Dedifferentiated amniotic fluid mesenchymal stem cell (primary cell): ENCODE results near the gene CALCOCO1.

Experiments
- DNase-seq: peaks from one replicate; pipeline ENCODE4 v3.0.0-alpha.2; 2016; ENCODE audit errors: extremely low spot score

CALCOCO1 gene

GRCh38 chr12:53752192-53752601 lies 24.9 kb upstream of the CALCOCO1 start:
- DNase-seq: no peak

GRCh38 chr12:53751336-53752191 lies 24.3 kb upstream of the CALCOCO1 start, which contains the start of gene CISTR:
CISTR (minus strand) TSS chr12:53751979.
- DNase-seq: no peak

- DNase-seq: no peak
These were observed 23.6 kb upstream of the CALCOCO1 start for GRCh38 chr12:53750812-53751335.

GRCh38 chr12:53749986-53750811 lies 22.9 kb upstream of the CALCOCO1 start:
- no peak for DNase-seq

GRCh38 chr12:53748072-53748840 lies 21.0 kb upstream of the CALCOCO1 start:
- no peak for DNase-seq

- no peak for DNase-seq
These were observed 19.8 kb upstream of the CALCOCO1 start for GRCh38 chr12:53747095-53747494.

GRCh38 chr12:53746592-53747092 lies 19.4 kb upstream of the CALCOCO1 start:
- DNase-seq: peak; percentile 91

- no peak for DNase-seq
These were observed 17.5 kb upstream of the CALCOCO1 start for GRCh38 chr12:53744751-53745150.

GRCh38 chr12:53744130-53744441 lies 16.8 kb upstream of the CALCOCO1 start:
- no peak for DNase-seq

- peak; percentile 56 for DNase-seq
These were observed 16.2 kb upstream of the CALCOCO1 start for GRCh38 chr12:53743266-53744129.

- no peak for DNase-seq
These were observed 12.9 kb upstream of the CALCOCO1 start for GRCh38 chr12:53740130-53740491.

GRCh38 chr12:53739214-53740129 lies 12.2 kb upstream of the CALCOCO1 start:
- DNase-seq: no peak

- no peak for DNase-seq
These were observed 11.4 kb upstream of the CALCOCO1 start for GRCh38 chr12:53738406-53739213.

- no peak for DNase-seq
These were observed 10.7 kb upstream of the CALCOCO1 start for GRCh38 chr12:53737951-53738405.

- DNase-seq: no peak
These were observed 10.0 kb upstream of the CALCOCO1 start for GRCh38 chr12:53737093-53737808.

- DNase-seq: no peak
These were observed 9.3 kb upstream of the CALCOCO1 start for GRCh38 chr12:53736592-53736991.

GRCh38 chr12:53735556-53735955 lies 8.3 kb upstream of the CALCOCO1 start:
- no peak for DNase-seq

GRCh38 chr12:53734425-53734824 lies 7.2 kb upstream of the CALCOCO1 start:
- no peak for DNase-seq
